ENCODE results near the gene AGBL1. TPM values are rescaled to one million over a fixed set of nuclear protein-coding genes. Genes with fewer than 3 reads are reported as not detected.

Gene AGBL1
- total RNA-seq, 2 donors from 2014 or later = 0.23 to 0.91 TPM

GRCh38 chr15:86802244-86802643 is 722.6 kb downstream of the AGBL1 start:
- H3K27ac ChIP-seq = no peak overlapping the region
- no peaks in the 10 kb centered on the region for H3K4me1 ChIP-seq (replicated peaks)
- intact Hi-C loops (cut with DNase I) = no loop called here
- no peak overlapping the region for H3K4me3 ChIP-seq
- H3K36me3 ChIP-seq = no peaks in the 10 kb centered on the region
- no peak for DNase-seq (ENCODE audit: low spot score)
- TF ChIP-seq CTCF (IDR thresholded peaks at IDR 0.05) (no peak), POLR2A (IDR thresholded peaks at IDR 0.05) (no peak), POLR2AphosphoS5 (IDR thresholded peaks at IDR 0.05) (no peak)
- no peaks in the 10 kb centered on the region for H3K27me3 ChIP-seq (replicated peaks; ENCODE audit: insufficient read depth)
- no peaks in the 10 kb centered on the region for H3K9me3 ChIP-seq
- WGBS = 96% methylated on average over 3 of the region's 3 CpGs

- DNase-seq (ENCODE audit: low spot score) = no peak
- WGBS = 91% methylated on average over 2 of the region's 2 CpGs
- H3K9me3 ChIP-seq = no peaks in the 10 kb centered on the region
- no peaks in the 10 kb centered on the region for H3K27me3 ChIP-seq (replicated peaks; ENCODE audit: insufficient read depth)
- no peak overlapping the region for H3K4me3 ChIP-seq
- TF ChIP-seq POLR2AphosphoS5 (IDR thresholded peaks at IDR 0.05) (no peak), CTCF (IDR thresholded peaks at IDR 0.05) (no peak), POLR2A (IDR thresholded peaks at IDR 0.05) (no peak)
- H3K36me3 ChIP-seq = no peaks in the 10 kb centered on the region
- H3K4me1 ChIP-seq (replicated peaks) = no peaks in the 10 kb centered on the region
- no peak overlapping the region for H3K27ac ChIP-seq
- intact Hi-C loops (cut with DNase I) = no loop called here
Observed at GRCh38 chr15:86804406-86804805, 724.7 kb downstream of the AGBL1 start.

GRCh38 chr15:86810329-86810728 is 730.7 kb downstream of the AGBL1 start:
- DNase-seq (ENCODE audit: low spot score) = no peak
- Histone ChIP-seq H3K9me3 (no peaks in the 10 kb centered on the region), H3K4me1 (replicated peaks) (no peaks in the 10 kb centered on the region), H3K36me3 (no peaks in the 10 kb centered on the region), H3K27me3 (replicated peaks; ENCODE audit: insufficient read depth) (no peaks in the 10 kb centered on the region), H3K4me3 (no peak overlapping the region), H3K27ac (no peak overlapping the region)
- TF ChIP-seq CTCF (IDR thresholded peaks at IDR 0.05) = no peak
- no peak for TF ChIP-seq POLR2AphosphoS5 (IDR thresholded peaks at IDR 0.05)
- no peak for TF ChIP-seq POLR2A (IDR thresholded peaks at IDR 0.05)
- intact Hi-C loops (cut with DNase I) = no loop called here

GRCh38 chr15:86813892-86814291 is 734.2 kb downstream of the AGBL1 start:
- no peaks in the 10 kb centered on the region for H3K36me3 ChIP-seq
- no peaks in the 10 kb centered on the region for H3K9me3 ChIP-seq
- intact Hi-C loops (cut with DNase I) = no loop called here
- no peak for DNase-seq (ENCODE audit: low spot score)
- TF ChIP-seq POLR2A (IDR thresholded peaks at IDR 0.05) = no peak
- TF ChIP-seq POLR2AphosphoS5 (IDR thresholded peaks at IDR 0.05) = no peak
- no peak for TF ChIP-seq CTCF (IDR thresholded peaks at IDR 0.05)
- no peak overlapping the region for H3K4me3 ChIP-seq
- H3K27me3 ChIP-seq (replicated peaks; ENCODE audit: insufficient read depth) = no peaks in the 10 kb centered on the region
- no peak overlapping the region for H3K27ac ChIP-seq
- no peaks in the 10 kb centered on the region for H3K4me1 ChIP-seq (replicated peaks)
- WGBS = 96% methylated on average over 7 of the region's 7 CpGs

- DNase-seq (ENCODE audit: low spot score) = no peak
- Histone ChIP-seq H3K4me1 (replicated peaks) (no peaks in the 10 kb centered on the region), H3K27me3 (replicated peaks; ENCODE audit: insufficient read depth) (no peaks in the 10 kb centered on the region), H3K36me3 (no peaks in the 10 kb centered on the region), H3K4me3 (no peak overlapping the region), H3K27ac (no peak overlapping the region), H3K9me3 (no peaks in the 10 kb centered on the region)
- intact Hi-C loops (cut with DNase I) = no loop called here
- TF ChIP-seq POLR2A (IDR thresholded peaks at IDR 0.05) (no peak), POLR2AphosphoS5 (IDR thresholded peaks at IDR 0.05) (no peak), CTCF (IDR thresholded peaks at IDR 0.05) (no peak)
- 90% methylated on average over 1 of the region's 1 CpG for WGBS
Observed at GRCh38 chr15:86829245-86829644, 749.6 kb downstream of the AGBL1 start.

Measured in prostate gland (tissue), 2 donors.